ENCODE data around the gene SH3RF2.
"Not testable (repeated sequence)": the region's sequence is repeated elsewhere in the genome, so short reads cannot be mapped to it uniquely, and the experiment has no call there.

The SH3RF2 gene, protein sequence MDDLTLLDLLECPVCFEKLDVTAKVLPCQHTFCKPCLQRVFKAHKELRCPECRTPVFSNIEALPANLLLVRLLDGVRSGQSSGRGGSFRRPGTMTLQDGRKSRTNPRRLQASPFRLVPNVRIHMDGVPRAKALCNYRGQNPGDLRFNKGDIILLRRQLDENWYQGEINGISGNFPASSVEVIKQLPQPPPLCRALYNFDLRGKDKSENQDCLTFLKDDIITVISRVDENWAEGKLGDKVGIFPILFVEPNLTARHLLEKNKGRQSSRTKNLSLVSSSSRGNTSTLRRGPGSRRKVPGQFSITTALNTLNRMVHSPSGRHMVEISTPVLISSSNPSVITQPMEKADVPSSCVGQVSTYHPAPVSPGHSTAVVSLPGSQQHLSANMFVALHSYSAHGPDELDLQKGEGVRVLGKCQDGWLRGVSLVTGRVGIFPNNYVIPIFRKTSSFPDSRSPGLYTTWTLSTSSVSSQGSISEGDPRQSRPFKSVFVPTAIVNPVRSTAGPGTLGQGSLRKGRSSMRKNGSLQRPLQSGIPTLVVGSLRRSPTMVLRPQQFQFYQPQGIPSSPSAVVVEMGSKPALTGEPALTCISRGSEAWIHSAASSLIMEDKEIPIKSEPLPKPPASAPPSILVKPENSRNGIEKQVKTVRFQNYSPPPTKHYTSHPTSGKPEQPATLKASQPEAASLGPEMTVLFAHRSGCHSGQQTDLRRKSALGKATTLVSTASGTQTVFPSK

DNA sequence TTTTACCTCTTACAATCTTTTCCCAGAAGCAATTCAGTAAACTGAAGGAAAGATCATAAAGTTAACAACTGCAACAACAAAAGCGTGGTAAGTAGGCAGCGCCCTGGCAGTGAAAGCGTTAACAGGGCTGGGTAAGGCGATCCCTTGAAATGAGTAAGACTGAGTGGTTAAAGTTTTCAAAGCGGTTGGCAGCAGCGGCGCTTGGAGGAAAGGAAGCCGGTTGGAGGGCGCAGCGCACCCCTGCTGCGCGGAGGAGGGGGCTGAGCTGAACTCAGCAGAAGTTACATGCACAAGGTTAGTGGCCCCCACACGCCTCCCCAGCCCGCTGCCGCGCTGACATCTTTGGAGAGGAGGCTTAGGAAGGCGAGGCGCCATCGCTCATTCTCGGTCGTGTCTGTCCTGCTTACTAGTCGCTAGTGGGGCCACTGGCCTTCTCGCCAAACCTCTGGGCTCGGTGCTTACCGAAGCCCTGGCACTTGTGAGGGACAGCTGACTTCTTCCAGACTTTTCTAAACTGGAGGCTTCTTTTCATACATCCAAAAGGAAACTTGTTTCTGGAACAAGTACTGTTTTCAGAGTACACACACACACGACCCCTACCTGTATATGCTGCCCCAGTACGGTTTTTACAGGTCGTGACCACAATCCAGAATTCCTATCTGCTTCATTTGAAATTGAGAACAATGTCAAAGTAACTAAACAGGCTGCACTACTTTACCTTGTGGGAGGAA, at the start of gene SH3RF2:
TSS of gene SH3RF2 (plus strand) at position 178 of the 731 bp plus-strand sequence. CDS start 1,351 bp downstream, outside the sequence.
- peak within 1 kb of the TSS; percentile 81 for H3K9ac ChIP-seq (ENCODE audit: low read length)
- H3K27ac ChIP-seq (ENCODE audit: low read depth, low read length): peak within 1 kb of the TSS; percentile 71; the same call in 1 of the 2 replicates

DNA sequence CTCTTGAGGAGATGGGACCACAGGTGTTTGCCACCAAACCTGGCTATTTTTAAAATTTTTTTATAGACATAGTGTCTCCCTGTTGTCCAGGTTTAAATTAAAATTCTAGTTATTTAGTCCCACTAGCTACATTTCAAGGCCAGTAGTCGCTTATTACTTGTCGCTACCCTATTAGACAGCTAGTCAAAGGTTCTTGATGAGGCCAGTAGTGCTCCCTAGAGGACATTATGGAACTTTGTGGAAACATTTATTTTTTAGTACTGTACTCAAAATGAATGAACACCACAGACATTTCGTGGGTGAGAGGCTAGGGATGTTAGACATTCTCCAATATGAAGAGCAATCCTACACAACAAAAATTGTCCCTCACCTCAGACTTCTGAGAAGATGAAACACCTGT, 49.2 kb upstream of the SH3RF2 start:
- H3K9me3 ChIP-seq (ENCODE audit: control insufficient read depth, insufficient read depth, low read depth, low read length): peaks cover 16% of the 10 kb centered on the region
- no peaks in the 10 kb centered on the region for H3K4me1 ChIP-seq (ENCODE audit: control insufficient read depth, insufficient read depth, low read length)
- H3K9ac ChIP-seq (ENCODE audit: low read length): no peak overlapping the region
- no peak overlapping the region for H3K4me3 ChIP-seq (ENCODE audit: low read depth, low read length)
- no peaks in the 10 kb centered on the region for H3K27me3 ChIP-seq (ENCODE audit: control insufficient read depth, insufficient read depth, low read length)
- H3K36me3 ChIP-seq (ENCODE audit: control insufficient read depth, insufficient read depth, low read length): no peaks in the 10 kb centered on the region
- no peak overlapping the region for H3K27ac ChIP-seq (ENCODE audit: low read depth, low read length)

More for the DNA sequence above, at the start of gene SH3RF2:
- Histone ChIP-seq H3K36me3 (ENCODE audit: control insufficient read depth, insufficient read depth, low read length) (no peaks in the 10 kb centered on the region), H3K27me3 (ENCODE audit: control insufficient read depth, insufficient read depth, low read length) (no peaks in the 10 kb centered on the region), H3K4me1 (ENCODE audit: control insufficient read depth, insufficient read depth, low read length) (peaks cover 51% of the 10 kb centered on the region), H3K4me3 (ENCODE audit: low read depth, low read length) (peak within 1 kb of the TSS; percentile 50), H3K9me3 (ENCODE audit: control insufficient read depth, insufficient read depth, low read depth, low read length) (no peaks in the 10 kb centered on the region)

DNA sequence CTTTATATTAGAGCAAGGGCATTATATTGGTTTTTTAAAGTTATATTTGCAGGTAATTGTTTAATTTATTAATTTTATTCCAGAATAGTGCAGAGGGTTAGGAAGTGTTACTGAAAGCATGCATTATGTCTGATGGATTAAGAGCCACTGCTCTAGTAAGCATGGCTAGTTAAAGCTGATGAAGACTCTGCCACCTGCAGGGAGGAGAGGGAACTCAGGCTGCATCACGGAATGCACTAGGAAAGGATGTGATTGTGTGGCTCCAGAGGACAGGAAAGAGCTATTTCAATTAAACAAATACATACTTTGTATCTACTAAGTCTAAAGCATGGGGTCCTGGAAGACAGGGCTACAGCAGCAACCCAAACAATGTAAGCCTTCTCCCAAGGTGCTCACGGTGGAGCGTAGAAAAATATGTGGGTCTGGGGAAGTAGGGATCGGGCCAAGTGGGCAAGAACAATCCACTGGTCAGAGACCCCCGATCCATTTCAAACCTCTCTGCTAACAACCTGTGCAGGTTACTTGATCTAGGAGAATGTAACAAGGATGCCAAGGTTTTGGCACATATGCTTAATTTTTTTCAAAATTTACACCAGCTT, 48.3 kb upstream of the SH3RF2 start:
- no peak overlapping the region for H3K27ac ChIP-seq (ENCODE audit: low read depth, low read length)
- peaks cover 16% of the 10 kb centered on the region for H3K9me3 ChIP-seq (ENCODE audit: control insufficient read depth, insufficient read depth, low read depth, low read length)
- H3K4me1 ChIP-seq (ENCODE audit: control insufficient read depth, insufficient read depth, low read length): no peaks in the 10 kb centered on the region
- no peak overlapping the region for H3K4me3 ChIP-seq (ENCODE audit: low read depth, low read length)
- no peaks in the 10 kb centered on the region for H3K36me3 ChIP-seq (ENCODE audit: control insufficient read depth, insufficient read depth, low read length)
- no peak overlapping the region for H3K9ac ChIP-seq (ENCODE audit: low read length)
- no peaks in the 10 kb centered on the region for H3K27me3 ChIP-seq (ENCODE audit: control insufficient read depth, insufficient read depth, low read length)

DNA sequence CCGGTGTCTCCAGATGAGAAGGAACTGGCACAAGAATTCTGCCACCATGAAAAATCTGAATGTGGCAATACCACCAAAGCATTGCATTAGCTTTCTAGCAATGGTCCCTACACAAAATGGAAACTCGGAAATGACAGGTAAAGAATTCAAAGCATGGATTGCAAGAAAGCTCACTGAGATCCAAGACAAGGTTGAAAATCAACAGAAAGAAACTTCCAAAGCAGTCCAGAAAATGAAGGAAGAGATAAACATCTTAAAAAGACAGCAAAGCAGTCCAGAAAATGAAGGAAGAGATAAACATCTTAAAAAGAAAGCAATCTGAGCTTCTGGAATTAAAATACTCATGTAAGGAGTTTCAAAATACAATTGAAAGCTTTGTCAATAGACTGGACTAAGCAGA, 46.8 kb upstream of the SH3RF2 start:
- no peaks in the 10 kb centered on the region for H3K4me1 ChIP-seq (ENCODE audit: control insufficient read depth, insufficient read depth, low read length)
- no peaks in the 10 kb centered on the region for H3K36me3 ChIP-seq (ENCODE audit: control insufficient read depth, insufficient read depth, low read length)
- H3K27ac ChIP-seq (ENCODE audit: low read depth, low read length): no peak overlapping the region
- no peak overlapping the region for H3K9ac ChIP-seq (ENCODE audit: low read length)
- peaks cover 16% of the 10 kb centered on the region for H3K9me3 ChIP-seq (ENCODE audit: control insufficient read depth, insufficient read depth, low read depth, low read length)
- no peak overlapping the region for H3K4me3 ChIP-seq (ENCODE audit: low read depth, low read length)
- no peaks in the 10 kb centered on the region for H3K27me3 ChIP-seq (ENCODE audit: control insufficient read depth, insufficient read depth, low read length)

DNA sequence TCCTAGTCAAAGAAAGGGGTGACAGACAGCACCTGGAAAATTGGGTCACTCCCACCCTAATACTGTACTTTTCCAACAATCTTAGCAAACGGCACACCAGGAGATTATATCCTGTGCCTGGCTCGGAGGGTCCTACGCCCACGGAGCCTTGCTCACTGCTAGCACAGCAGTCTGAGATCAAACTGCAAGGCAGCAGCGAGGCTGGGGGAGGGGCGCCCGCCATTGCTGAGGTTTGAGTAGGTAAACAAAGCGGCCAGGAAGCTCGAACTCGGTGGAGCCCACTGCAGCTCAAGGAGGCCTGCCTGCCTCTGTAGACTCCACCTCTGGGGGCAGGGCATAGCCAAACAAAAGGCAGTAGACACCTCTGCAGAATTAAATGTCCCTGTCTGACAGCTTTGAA, 45.0 kb upstream of the SH3RF2 start:
- not testable (repeated sequence) for H3K4me1 ChIP-seq (ENCODE audit: control insufficient read depth, insufficient read depth, low read length); H3K27ac ChIP-seq (ENCODE audit: low read depth, low read length); H3K36me3 ChIP-seq (ENCODE audit: control insufficient read depth, insufficient read depth, low read length); H3K27me3 ChIP-seq (ENCODE audit: control insufficient read depth, insufficient read depth, low read length); H3K4me3 ChIP-seq (ENCODE audit: low read depth, low read length); H3K9ac ChIP-seq (ENCODE audit: low read length)
- peaks cover 16% of the 10 kb centered on the region for H3K9me3 ChIP-seq (ENCODE audit: control insufficient read depth, insufficient read depth, low read depth, low read length)

DNA sequence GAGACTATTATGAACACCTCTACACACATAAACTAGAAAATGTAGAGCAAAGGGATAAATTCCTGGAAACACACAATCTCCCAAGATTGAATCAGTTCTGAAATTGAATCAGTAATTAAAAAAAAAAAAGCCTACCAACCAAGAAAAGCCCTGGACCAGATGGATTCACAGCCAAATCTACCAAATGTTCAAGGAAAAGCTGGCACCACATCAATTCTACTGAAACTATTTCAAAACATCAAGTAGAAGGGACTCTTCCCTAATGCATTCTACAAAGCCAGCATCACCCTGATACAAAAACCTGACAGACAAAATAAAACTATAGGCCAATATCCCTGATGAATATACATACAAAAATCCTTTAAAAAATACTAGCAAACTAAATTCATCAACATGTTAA, 38.2 kb upstream of the SH3RF2 start:
- no peaks in the 10 kb centered on the region for H3K4me1 ChIP-seq (ENCODE audit: control insufficient read depth, insufficient read depth, low read length)
- H3K9ac ChIP-seq (ENCODE audit: low read length): no peak overlapping the region
- no peak overlapping the region for H3K4me3 ChIP-seq (ENCODE audit: low read depth, low read length)
- H3K36me3 ChIP-seq (ENCODE audit: control insufficient read depth, insufficient read depth, low read length): no peaks in the 10 kb centered on the region
- H3K27ac ChIP-seq (ENCODE audit: low read depth, low read length): no peak overlapping the region
- H3K9me3 ChIP-seq (ENCODE audit: control insufficient read depth, insufficient read depth, low read depth, low read length): no peaks in the 10 kb centered on the region; the same call in 1 of the 2 replicates
- H3K27me3 ChIP-seq (ENCODE audit: control insufficient read depth, insufficient read depth, low read length): no peaks in the 10 kb centered on the region

DNA sequence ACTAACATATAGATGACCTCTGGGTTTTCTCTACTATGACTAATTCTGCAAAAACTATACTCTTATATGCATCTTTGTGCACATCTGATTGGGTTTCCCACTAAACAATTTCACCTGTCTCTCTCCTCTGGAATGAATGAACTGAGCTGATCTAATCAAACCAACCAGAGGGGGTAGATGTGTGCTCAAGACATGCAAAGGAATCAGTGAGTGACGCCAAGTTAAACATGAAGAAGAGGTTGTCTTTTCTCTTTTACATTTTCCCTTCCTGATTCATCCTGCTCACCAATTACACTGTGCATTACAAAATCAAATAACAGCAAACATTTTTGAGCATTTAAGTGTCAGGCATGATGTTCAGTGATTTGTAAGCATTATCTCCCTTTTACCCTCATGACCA, 34.0 kb upstream of the SH3RF2 start:
- Histone ChIP-seq H3K9ac (ENCODE audit: low read length) (no peak overlapping the region), H3K4me3 (ENCODE audit: low read depth, low read length) (no peak overlapping the region), H3K9me3 (ENCODE audit: control insufficient read depth, insufficient read depth, low read depth, low read length) (no peaks in the 10 kb centered on the region; the same call in 1 of the 2 replicates), H3K27ac (ENCODE audit: low read depth, low read length) (no peak overlapping the region), H3K36me3 (ENCODE audit: control insufficient read depth, insufficient read depth, low read length) (no peaks in the 10 kb centered on the region), H3K27me3 (ENCODE audit: control insufficient read depth, insufficient read depth, low read length) (no peaks in the 10 kb centered on the region), H3K4me1 (ENCODE audit: control insufficient read depth, insufficient read depth, low read length) (no peaks in the 10 kb centered on the region)

DNA sequence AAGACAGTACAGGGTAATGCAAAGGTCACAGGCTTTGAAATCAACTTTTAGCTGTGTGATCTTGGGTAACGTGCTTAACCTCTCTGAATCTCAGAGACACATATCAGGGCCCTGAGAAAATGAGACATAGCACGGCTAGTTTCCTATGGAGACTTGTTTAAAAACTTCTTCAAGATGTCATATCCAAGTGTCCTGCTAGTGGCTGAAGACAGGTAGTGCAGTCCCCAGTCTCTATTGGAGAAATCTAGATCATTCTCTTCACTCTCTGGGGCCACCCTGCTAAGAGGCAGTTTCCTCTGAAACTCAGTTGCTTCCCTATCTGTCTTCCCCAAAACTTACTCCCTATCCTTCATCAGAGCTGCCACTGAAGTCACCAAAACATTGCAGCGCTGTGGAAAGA, 33.3 kb upstream of the SH3RF2 start:
- H3K27me3 ChIP-seq (ENCODE audit: control insufficient read depth, insufficient read depth, low read length): no peaks in the 10 kb centered on the region
- no peaks in the 10 kb centered on the region for H3K4me1 ChIP-seq (ENCODE audit: control insufficient read depth, insufficient read depth, low read length)
- no peak overlapping the region for H3K4me3 ChIP-seq (ENCODE audit: low read depth, low read length)
- H3K27ac ChIP-seq (ENCODE audit: low read depth, low read length): no peak overlapping the region
- H3K9me3 ChIP-seq (ENCODE audit: control insufficient read depth, insufficient read depth, low read depth, low read length): no peaks in the 10 kb centered on the region; the same call in 1 of the 2 replicates
- no peaks in the 10 kb centered on the region for H3K36me3 ChIP-seq (ENCODE audit: control insufficient read depth, insufficient read depth, low read length)
- H3K9ac ChIP-seq (ENCODE audit: low read length): no peak overlapping the region

DNA sequence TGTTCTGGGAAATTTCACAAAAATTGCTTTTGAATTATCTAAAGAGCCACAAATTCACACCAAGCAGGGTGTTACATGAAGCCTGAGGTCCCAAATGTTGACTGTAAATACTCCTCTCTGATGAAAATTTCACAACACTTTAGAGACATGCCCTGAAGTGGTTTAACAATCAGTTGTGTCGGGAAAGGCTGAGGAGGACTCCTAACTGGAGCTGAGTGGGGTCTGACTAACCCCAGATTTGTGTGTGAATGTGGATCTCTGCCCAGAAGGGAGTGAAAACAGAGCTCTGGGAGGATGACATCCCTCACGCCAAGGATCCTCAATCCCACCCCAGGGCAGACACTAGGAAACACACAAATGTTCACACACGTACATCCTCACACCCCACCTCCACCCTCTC, 32.5 kb upstream of the SH3RF2 start:
- H3K36me3 ChIP-seq (ENCODE audit: control insufficient read depth, insufficient read depth, low read length): no peaks in the 10 kb centered on the region
- no peak overlapping the region for H3K4me3 ChIP-seq (ENCODE audit: low read depth, low read length)
- H3K27me3 ChIP-seq (ENCODE audit: control insufficient read depth, insufficient read depth, low read length): no peaks in the 10 kb centered on the region

DNA sequence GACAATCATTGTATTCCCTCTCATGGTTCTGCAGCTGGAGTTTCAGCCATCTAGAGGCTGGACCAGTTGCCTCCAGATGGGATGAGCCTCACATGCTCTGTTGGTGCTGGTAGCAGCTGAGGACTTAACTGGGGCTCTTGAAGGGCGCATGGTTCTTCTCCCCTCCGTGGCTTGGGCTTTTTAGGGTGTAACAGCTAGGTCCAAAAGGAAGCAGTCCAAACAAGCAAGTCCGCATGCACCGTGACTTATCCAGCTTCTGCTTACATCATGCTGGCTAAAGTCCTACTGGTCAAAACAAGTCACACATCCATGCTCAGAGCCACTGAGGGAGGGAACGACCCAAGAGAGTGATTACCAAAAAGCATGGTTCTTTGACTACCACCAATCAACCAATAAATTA, 31.6 kb upstream of the SH3RF2 start:
- H3K4me1 ChIP-seq (ENCODE audit: control insufficient read depth, insufficient read depth, low read length): no peaks in the 10 kb centered on the region
- H3K27me3 ChIP-seq (ENCODE audit: control insufficient read depth, insufficient read depth, low read length): no peaks in the 10 kb centered on the region
- H3K9ac ChIP-seq (ENCODE audit: low read length): no peak overlapping the region
- no peak overlapping the region for H3K27ac ChIP-seq (ENCODE audit: low read depth, low read length)
- no peaks in the 10 kb centered on the region for H3K36me3 ChIP-seq (ENCODE audit: control insufficient read depth, insufficient read depth, low read length)
- H3K4me3 ChIP-seq (ENCODE audit: low read depth, low read length): no peak overlapping the region
- H3K9me3 ChIP-seq (ENCODE audit: control insufficient read depth, insufficient read depth, low read depth, low read length): no peaks in the 10 kb centered on the region; the same call in 1 of the 2 replicates

More for the DNA sequence above, 32.5 kb upstream of the SH3RF2 start:
- no peak overlapping the region for H3K9ac ChIP-seq (ENCODE audit: low read length)
- H3K27ac ChIP-seq (ENCODE audit: low read depth, low read length): no peak overlapping the region
- H3K9me3 ChIP-seq (ENCODE audit: control insufficient read depth, insufficient read depth, low read depth, low read length): no peaks in the 10 kb centered on the region; the same call in 1 of the 2 replicates
- H3K4me1 ChIP-seq (ENCODE audit: control insufficient read depth, insufficient read depth, low read length): no peaks in the 10 kb centered on the region

Measured in HUES6 (cell line).